Measurements from ENCODE around the gene CUZD1. TPM values are rescaled to one million over a fixed set of nuclear protein-coding genes. Genes with fewer than 3 reads are reported as not detected.
"Not testable (repeated sequence)": the region's sequence is repeated elsewhere in the genome, so short reads cannot be mapped to it uniquely, and the experiment has no call there.

Gene CUZD1, protein sequence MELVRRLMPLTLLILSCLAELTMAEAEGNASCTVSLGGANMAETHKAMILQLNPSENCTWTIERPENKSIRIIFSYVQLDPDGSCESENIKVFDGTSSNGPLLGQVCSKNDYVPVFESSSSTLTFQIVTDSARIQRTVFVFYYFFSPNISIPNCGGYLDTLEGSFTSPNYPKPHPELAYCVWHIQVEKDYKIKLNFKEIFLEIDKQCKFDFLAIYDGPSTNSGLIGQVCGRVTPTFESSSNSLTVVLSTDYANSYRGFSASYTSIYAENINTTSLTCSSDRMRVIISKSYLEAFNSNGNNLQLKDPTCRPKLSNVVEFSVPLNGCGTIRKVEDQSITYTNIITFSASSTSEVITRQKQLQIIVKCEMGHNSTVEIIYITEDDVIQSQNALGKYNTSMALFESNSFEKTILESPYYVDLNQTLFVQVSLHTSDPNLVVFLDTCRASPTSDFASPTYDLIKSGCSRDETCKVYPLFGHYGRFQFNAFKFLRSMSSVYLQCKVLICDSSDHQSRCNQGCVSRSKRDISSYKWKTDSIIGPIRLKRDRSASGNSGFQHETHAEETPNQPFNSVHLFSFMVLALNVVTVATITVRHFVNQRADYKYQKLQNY
- 0.41 TPM for total RNA-seq

DNA sequence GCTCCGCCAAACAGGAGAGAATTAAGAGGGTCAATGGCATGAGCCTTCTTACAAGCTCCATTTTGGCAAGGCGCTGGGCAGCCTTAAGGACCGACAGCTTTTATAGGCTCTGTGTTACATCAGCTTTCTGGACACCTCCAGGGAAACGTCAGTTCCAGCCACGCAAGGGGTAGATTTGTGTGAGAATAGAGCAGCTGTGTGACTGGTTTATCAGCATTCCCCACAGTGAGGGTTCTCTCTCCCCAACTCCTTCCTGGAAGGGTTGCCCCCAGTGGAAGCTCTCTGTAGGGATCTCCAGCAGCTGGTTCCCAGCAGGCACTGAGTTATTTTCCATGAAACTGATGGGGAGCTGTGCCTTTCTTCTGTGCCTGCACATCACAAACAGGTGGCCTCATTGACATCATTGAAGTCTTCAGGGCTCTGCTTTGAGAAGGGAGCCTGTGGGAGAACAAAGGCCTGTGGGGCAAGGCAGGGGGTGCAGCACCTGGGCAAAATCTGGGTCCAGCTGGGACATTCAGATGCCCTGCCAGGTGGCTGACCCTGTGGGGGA is at the start of gene CUZD1:
CUZD1 (minus strand) TSS at position 75 of the 550 bp plus-strand sequence; CDS start at position 61, 14 bp downstream.
- no peak for DNase-seq (ENCODE audit: low spot score in 2 of 2)
- no peak for FAIRE-seq

GRCh38 chr10:122894261-122894944 is 48.7 kb upstream of the CUZD1 start:
- FAIRE-seq = no peak
- DNase-seq (ENCODE audit: low spot score in 2 of 2) = no peak

GRCh38 chr10:122884166-122884565 is 38.5 kb upstream of the CUZD1 start:
- no peak for FAIRE-seq
- no peak for DNase-seq (ENCODE audit: low spot score in 2 of 2)

GRCh38 chr10:122882766-122883165 is 37.1 kb upstream of the CUZD1 start:
- FAIRE-seq (no peak), DNase-seq (ENCODE audit: low spot score in 2 of 2) (no peak)

DNA sequence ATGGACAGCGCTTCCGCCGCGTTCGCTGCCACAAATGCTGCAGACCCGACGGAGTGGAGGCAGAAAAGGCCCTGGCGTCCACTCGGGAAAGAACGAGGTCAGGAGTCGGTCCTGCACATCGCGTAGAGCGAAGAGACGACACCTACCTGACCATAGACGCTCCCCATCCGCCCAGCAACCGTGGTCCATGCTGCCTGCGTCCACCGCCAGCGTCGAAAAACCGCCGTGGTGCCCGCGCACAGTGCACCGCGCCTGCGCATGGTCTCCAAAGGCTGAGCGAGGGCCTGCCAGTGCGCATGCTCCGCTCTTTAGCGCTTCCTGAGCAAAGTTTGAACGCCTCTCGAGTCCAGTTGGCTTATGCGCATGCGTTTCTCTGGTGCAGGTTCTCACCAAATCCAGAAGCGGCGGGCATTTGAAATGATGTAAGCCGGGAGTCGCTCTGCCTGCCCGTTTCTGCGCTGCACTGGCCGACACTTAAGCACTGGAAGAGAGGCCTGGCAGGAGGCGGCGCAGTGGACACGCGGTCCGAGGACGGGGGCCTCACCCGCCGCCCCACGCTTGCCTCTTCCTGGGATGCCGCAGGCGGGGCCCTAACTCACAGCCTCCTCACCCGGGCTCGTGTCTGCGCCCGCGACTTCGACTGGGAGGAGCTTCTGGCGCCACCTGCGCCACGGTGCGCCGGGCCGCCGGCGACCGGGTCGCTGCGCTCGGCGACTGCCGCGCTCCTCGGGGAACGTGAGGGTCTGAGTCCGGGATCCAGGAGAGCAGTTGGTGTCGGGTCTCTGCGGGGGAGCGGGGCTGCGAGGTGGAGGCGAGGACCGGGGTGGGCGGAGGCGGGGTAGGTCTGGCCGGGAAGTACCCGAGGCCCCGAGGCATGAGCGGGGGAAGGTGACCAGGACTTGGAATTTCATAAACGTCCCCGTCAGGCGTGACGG is 33.9 kb upstream of the CUZD1 start, which contains the start of gene FAM24B:
FAM24B (minus strand) TSS at position 243 of the 935 bp plus-strand sequence. CDS start 29,066 bp downstream, outside the sequence.
- FAIRE-seq (no peak), DNase-seq (ENCODE audit: low spot score in 2 of 2) (peak; percentile 75 to 80)

GRCh38 chr10:122878799-122879338 is 33.2 kb upstream of the CUZD1 start:
- DNase-seq (ENCODE audit: low spot score in 2 of 2) = no peak
- FAIRE-seq = no peak

DNA sequence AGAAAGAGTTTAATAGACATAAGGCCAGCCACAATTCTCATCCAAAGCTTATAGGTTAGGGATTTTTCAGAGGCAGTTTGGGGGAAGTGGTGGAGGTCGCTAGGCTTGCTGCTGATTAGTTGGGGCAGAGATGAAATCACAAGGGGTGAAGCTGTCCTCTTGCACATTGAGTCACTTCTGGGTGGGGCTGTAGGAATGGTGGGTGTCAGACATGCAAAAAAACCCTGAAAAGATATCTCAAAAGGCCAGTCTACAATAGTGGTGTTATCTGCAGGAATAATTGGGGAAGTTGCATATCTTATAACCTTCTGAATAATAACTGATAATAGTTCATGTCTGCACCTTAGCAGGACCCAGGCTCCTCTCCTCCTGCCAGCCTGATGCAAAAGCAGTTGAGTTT is 31.6 kb upstream of the CUZD1 start:
- DNase-seq (ENCODE audit: low spot score in 2 of 2) = no peak
- no peak for FAIRE-seq

DNA sequence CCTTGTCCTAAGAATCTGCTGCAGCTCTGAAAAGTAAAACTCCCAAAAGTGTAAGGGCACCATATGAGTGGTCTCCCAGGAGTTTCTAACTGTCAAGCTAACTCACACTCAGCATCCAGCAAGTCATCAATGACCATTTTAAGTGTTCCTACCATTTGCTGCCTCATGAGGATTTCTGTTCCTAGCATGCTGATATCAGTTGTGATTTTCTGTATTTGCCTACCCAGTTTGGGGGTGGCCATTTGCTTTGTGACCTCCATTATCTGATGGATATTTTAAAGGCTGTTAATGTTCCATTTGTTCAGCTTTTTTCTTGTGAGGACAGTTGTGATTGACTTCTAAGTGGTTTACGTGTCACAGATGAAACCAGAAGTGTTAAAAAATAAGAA is 30.8 kb upstream of the CUZD1 start:
- DNase-seq (ENCODE audit: low spot score in 2 of 2) = no peak
- FAIRE-seq = no peak

GRCh38 chr10:122875843-122876466 is 30.3 kb upstream of the CUZD1 start:
- no peak for FAIRE-seq
- no peak for DNase-seq (ENCODE audit: low spot score in 2 of 2)

- DNase-seq (ENCODE audit: low spot score in 2 of 2); FAIRE-seq: not testable (repeated sequence)
Measured at GRCh38 chr10:122871947-122872346, 26.3 kb upstream of the CUZD1 start.

GRCh38 chr10:122868768-122869167 is 23.1 kb upstream of the CUZD1 start:
- not testable (repeated sequence) for DNase-seq (ENCODE audit: low spot score in 2 of 2); FAIRE-seq

- not testable (repeated sequence) for DNase-seq (ENCODE audit: low spot score in 2 of 2); FAIRE-seq
Measured at GRCh38 chr10:122866757-122867482, 21.3 kb upstream of the CUZD1 start.

GRCh38 chr10:122864901-122865300 is 19.2 kb upstream of the CUZD1 start:
- no peak for FAIRE-seq
- no peak for DNase-seq (ENCODE audit: low spot score in 2 of 2)

- FAIRE-seq (no peak), DNase-seq (ENCODE audit: low spot score in 2 of 2) (no peak)
Measured at GRCh38 chr10:122864194-122864592, 18.5 kb upstream of the CUZD1 start.

DNA sequence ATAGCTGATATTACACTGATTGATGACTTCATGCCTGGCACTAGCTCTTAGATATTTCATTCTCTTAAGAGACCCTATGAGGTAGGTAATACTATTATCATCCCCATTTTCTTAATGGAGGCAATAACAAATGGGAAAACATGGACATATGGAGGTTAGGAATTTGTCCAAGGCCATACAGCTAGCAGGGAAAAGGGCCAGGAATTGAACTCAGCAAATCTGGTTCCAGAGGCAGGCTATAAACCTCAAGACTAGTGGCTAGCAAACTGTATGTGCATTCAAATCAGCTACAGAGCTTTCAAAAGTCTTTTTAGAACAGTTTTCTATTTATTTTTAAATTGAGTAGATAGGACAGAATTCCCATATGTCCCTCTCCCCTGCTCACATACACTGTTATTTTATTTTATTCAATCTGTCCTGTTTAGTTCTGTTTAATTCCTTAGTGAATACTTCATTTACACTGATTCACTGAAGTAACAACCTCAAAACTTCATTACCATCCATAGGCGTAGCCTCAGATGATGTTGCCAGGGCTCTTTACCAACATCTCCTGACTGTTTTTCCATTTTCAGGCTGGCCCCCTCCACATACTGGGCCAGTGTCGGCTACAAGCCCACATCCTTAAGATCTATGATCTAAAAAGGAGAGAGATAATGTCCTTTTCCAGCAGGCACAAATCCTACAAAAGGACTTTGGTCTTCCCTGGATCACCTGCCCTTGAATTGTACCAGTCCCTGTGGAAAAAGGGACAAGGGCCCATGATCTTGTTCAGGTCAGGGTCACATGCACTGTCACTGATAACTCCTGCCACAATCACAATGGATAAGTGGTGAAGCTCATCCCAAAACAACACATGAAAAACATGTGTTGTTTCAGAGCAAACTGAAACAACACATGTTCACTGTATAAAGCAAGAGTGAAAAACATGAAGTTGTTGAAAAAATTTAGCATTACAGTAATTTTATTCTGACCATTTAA is 17.8 kb upstream of the CUZD1 start:
- DNase-seq (ENCODE audit: low spot score in 2 of 2) = no peak
- no peak for FAIRE-seq

DNA sequence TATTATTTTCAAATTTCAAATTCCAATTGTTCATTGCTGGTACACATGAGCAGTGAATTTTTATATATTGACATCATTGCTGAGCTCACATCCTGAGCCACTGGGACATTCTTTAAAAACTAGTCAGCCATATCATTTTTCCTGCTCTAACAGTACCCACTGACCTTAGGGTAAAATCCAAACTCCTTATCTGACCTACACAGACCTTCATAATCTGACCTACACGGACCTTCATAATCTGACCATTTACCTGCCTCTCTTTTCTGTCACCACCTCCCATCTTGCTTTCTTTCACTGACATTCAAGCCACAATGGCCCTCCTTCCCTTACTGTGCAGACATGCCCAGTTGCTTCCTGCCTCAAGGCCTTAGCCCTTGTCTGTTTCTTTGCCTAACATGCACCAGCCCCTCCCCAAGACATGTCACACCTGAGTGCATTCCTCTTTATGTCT is 16.1 kb upstream of the CUZD1 start:
- FAIRE-seq (no peak), DNase-seq (ENCODE audit: low spot score in 2 of 2) (no peak)

GRCh38 chr10:122859527-122859926 is 13.9 kb upstream of the CUZD1 start:
- DNase-seq (ENCODE audit: low spot score in 2 of 2) = no peak
- no peak for FAIRE-seq
